Hepatocyte (in vitro differentiated cells): ENCODE measurements around the gene FAXC. TPM values are rescaled to one million over a fixed set of nuclear protein-coding genes. Genes with fewer than 3 reads are reported as not detected.

Experiments used
- DNase-seq: peaks from one replicate; pipeline ENCODE4 v3.0.0-alpha.2; 2016; ENCODE audit warnings: low spot score
- H2AFZ ChIP-seq: fragments of 200-600 bp; sonication (generic); 2 replicates; pipeline ENCODE4 v1.6.0; 2016; ENCODE audit warnings: antibody characterized with exemption, mild to moderate bottlenecking
- H3K27ac ChIP-seq: fragments of 200-600 bp; sonication (generic); 2 replicates; pipeline ENCODE4 v1.5.1; 2016; ENCODE audit warnings: mild to moderate bottlenecking
- H3K27me3 ChIP-seq: fragments of 200-600 bp; sonication (generic); 2 replicates; pipeline ENCODE4 v1.6.1; 2016
- H3K36me3 ChIP-seq: fragments of 200-600 bp; sonication (generic); replicated peaks from 2 replicates; pipeline ENCODE4 v1.5.1; 2016; ENCODE audit warnings: low read depth; ENCODE audit not compliant: insufficient read depth
- H3K4me1 ChIP-seq: fragments of 200-600 bp; sonication (generic); 2 replicates; pipeline ENCODE4 v1.5.1; 2016; ENCODE audit warnings: mild to moderate bottlenecking, moderate library complexity; ENCODE audit not compliant: insufficient read depth
- H3K4me2 ChIP-seq: fragments of 200-600 bp; sonication (generic); 2 replicates; pipeline ENCODE4 v1.6.0; 2016
- H3K4me3 ChIP-seq: fragments of 200-600 bp; sonication (generic); 2 replicates; pipeline ENCODE4 v1.5.1; 2016; ENCODE audit warnings: mild to moderate bottlenecking
- H3K79me2 ChIP-seq: fragments of 200-600 bp; sonication (generic); 2 replicates; pipeline ENCODE4 v1.6.0; 2017; ENCODE audit warnings: mild to moderate bottlenecking
- H3K9me2 ChIP-seq: fragments of 200-600 bp; sonication (generic); replicated peaks from 2 replicates; pipeline ENCODE4 v1.6.0; 2017; ENCODE audit warnings: mild to moderate bottlenecking; ENCODE audit not compliant: insufficient read depth
- H3K9me3 ChIP-seq: fragments of 200-600 bp; sonication (generic); 2 replicates; pipeline ENCODE4 v1.5.1; 2016; ENCODE audit warnings: low read depth, mild to moderate bottlenecking
- H4K20me1 ChIP-seq: fragments of 200-600 bp; sonication (generic); 2 replicates; pipeline ENCODE4 v1.6.0; 2016; ENCODE audit warnings: mild to moderate bottlenecking; ENCODE audit not compliant: insufficient read depth, poor library complexity, severe bottlenecking
- EZH2 ChIP-seq: fragments of 200-600 bp; sonication (generic); IDR thresholded peaks from 2 replicates; pipeline ENCODE4 v1.6.1; 2016; ENCODE audit warnings: antibody characterized with exemption, mild to moderate bottlenecking, borderline replicate concordance
- EZH2phosphoT487 ChIP-seq: fragments of 200-600 bp; sonication (generic); IDR thresholded peaks from one replicate; pipeline ENCODE4 v1.6.1; 2018; ENCODE audit warnings: antibody characterized with exemption, mild to moderate bottlenecking, low read depth, moderate library complexity; ENCODE audit not compliant: unreplicated experiment, severe bottlenecking
- WGBS: methylation state at CpG from one replicate; pipeline ENCODE4 v1.1.6; 2016; ENCODE audit warnings: low lambda C conversion rate; ENCODE audit errors: missing lambda C conversion rate; 5-methylcytosine and 5-hydroxymethylcytosine counted together
- polyA plus RNA-seq: library from polyadenylated mRNA; unstranded; fragments of >200 nt; fragmentation: Nextera tagmentation; extraction: Ambion mirVana; gene quantifications from 2 replicates; pipeline ENCODE4 v1.2.1, GENCODE V29; 2016
- total RNA-seq: library from RNA; depleted of rRNA; stranded (reverse); fragments of >200 nt; gene quantifications from 2 replicates; pipeline ENCODE4 v1.2.3, GENCODE V29; 2014
- TF ChIP-seq, protein P1 (sequence below): fragments of 200-600 bp; sonication (generic); IDR thresholded peaks from 2 replicates; pipeline ENCODE4 v1.5.1; 2016; ENCODE audit warnings: antibody characterized with exemption, mild to moderate bottlenecking; ENCODE audit not compliant: poor library complexity

FAXC gene
- total and polyA plus RNA-seq, 2 experiments from 2014 or later: 8.3 to 8.9 TPM

- Histone ChIP-seq H3K4me3 (no peak overlapping the region), H3K9me3 (no peaks in the 10 kb centered on the region), H3K27ac (no peak overlapping the region), H3K9me2 (no peaks in the 10 kb centered on the region), H3K27me3 (no peaks in the 10 kb centered on the region), H3K36me3 (no peaks in the 10 kb centered on the region), H2AFZ (no peak overlapping the region), H3K4me2 (no peak overlapping the region), H3K79me2 (no peaks in the 10 kb centered on the region), H4K20me1 (no peaks in the 10 kb centered on the region), H3K4me1 (no peaks in the 10 kb centered on the region)
- no peak for DNase-seq
- TF ChIP-seq EZH2phosphoT487 (no peak), EZH2 (no peak)
- TF ChIP-seq, protein P1, sequence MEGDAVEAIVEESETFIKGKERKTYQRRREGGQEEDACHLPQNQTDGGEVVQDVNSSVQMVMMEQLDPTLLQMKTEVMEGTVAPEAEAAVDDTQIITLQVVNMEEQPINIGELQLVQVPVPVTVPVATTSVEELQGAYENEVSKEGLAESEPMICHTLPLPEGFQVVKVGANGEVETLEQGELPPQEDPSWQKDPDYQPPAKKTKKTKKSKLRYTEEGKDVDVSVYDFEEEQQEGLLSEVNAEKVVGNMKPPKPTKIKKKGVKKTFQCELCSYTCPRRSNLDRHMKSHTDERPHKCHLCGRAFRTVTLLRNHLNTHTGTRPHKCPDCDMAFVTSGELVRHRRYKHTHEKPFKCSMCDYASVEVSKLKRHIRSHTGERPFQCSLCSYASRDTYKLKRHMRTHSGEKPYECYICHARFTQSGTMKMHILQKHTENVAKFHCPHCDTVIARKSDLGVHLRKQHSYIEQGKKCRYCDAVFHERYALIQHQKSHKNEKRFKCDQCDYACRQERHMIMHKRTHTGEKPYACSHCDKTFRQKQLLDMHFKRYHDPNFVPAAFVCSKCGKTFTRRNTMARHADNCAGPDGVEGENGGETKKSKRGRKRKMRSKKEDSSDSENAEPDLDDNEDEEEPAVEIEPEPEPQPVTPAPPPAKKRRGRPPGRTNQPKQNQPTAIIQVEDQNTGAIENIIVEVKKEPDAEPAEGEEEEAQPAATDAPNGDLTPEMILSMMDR: no peak
Measured at GRCh38 chr6:99369533-99369932, 20.1 kb upstream of the FAXC start.

GRCh38 chr6:99366852-99367251 lies 17.4 kb upstream of the FAXC start:
- Histone ChIP-seq H4K20me1 (no peaks in the 10 kb centered on the region), H2AFZ (no peak overlapping the region), H3K4me2 (no peak overlapping the region), H3K27me3 (no peaks in the 10 kb centered on the region), H3K36me3 (no peaks in the 10 kb centered on the region), H3K9me3 (no peaks in the 10 kb centered on the region), H3K79me2 (no peaks in the 10 kb centered on the region), H3K4me1 (no peaks in the 10 kb centered on the region), H3K9me2 (no peaks in the 10 kb centered on the region), H3K4me3 (no peak overlapping the region), H3K27ac (no peak overlapping the region)
- no peak for DNase-seq
- TF ChIP-seq, protein P1: no peak
- TF ChIP-seq EZH2: no peak
- TF ChIP-seq EZH2phosphoT487: no peak
- WGBS: 98% methylated on average over 2 of the region's 2 CpGs

GRCh38 chr6:99364026-99364425 lies 14.6 kb upstream of the FAXC start:
- H3K36me3 ChIP-seq: no peaks in the 10 kb centered on the region
- H3K9me2 ChIP-seq: no peaks in the 10 kb centered on the region
- H3K9me3 ChIP-seq: no peaks in the 10 kb centered on the region
- H3K79me2 ChIP-seq: no peaks in the 10 kb centered on the region
- H3K4me1 ChIP-seq: no peaks in the 10 kb centered on the region
- TF ChIP-seq, protein P1: no peak
- TF ChIP-seq EZH2 (no peak), EZH2phosphoT487 (no peak)
- no peak overlapping the region for H3K4me2 ChIP-seq
- no peaks in the 10 kb centered on the region for H3K27me3 ChIP-seq
- DNase-seq: no peak
- no peak overlapping the region for H3K4me3 ChIP-seq
- WGBS: 93% methylated on average over 5 of the region's 5 CpGs
- H3K27ac ChIP-seq: no peak overlapping the region
- no peaks in the 10 kb centered on the region for H4K20me1 ChIP-seq
- no peak overlapping the region for H2AFZ ChIP-seq

DNA sequence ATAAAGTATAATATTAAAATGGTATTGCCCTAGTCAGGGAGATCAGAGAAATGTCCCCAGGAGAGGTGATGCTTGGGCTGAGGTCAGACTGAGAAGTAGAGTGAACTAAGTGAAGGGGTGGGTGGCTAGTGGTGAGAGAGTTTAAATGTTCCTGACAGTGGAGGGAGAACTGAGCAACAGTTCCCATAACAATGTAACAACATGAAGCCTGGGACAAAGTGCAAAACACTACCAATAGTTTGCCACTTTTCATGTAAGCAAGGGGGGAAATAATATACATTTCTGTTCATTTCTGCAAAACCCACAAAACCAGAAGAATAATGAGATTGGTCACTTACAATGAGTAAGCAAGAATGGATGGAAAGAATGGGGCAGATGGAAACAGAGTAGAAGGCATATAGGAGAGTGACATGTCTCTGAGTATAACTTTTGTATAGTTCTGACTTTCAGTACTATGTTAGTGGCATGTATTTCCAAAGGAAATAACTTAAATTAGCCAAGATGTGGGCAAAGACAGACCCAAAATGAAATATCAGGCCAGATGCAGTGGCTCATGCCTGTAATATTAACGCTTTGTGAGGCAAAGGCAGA lies 13.3 kb upstream of the FAXC start:
- H3K79me2 ChIP-seq: no peaks in the 10 kb centered on the region
- no peak overlapping the region for H3K4me3 ChIP-seq
- H3K36me3 ChIP-seq: no peaks in the 10 kb centered on the region
- H3K9me3 ChIP-seq: no peaks in the 10 kb centered on the region
- no peak overlapping the region for H3K27ac ChIP-seq
- H2AFZ ChIP-seq: no peak overlapping the region
- H4K20me1 ChIP-seq: no peaks in the 10 kb centered on the region
- no peaks in the 10 kb centered on the region for H3K4me1 ChIP-seq
- TF ChIP-seq, protein P1: no peak
- TF ChIP-seq EZH2 (no peak), EZH2phosphoT487 (no peak)
- H3K9me2 ChIP-seq: no peaks in the 10 kb centered on the region
- WGBS: 100% methylated on average over 1 of the region's 1 CpG
- no peaks in the 10 kb centered on the region for H3K27me3 ChIP-seq
- DNase-seq: no peak
- no peak overlapping the region for H3K4me2 ChIP-seq
